HepG2 (cell line): ENCODE results near the gene BMPR1B. TPM values are rescaled to one million over a fixed set of nuclear protein-coding genes. Genes with fewer than 3 reads are reported as not detected.

Source experiments
- ATAC-seq: fragments of 200-7000 bp; cut with Tn5 transposase; 3 replicates; pipeline ENCODE4 v1.9.1; 2020; ENCODE audit warnings: mild to moderate bottlenecking, moderate library complexity
- BruUV-seq: library from RNA; stranded (reverse); fragments of 400-500 nt; replicated peaks from 2 replicates; lab custom pipeline; 2021; lab: Mats Ljungman, UMichigan
- CTCF ChIA-PET: fragments of 300-600 bp; formaldehyde crosslinking; extraction: SDS; loops from one replicate; lab custom pipeline; 2021; ENCODE audit warnings: low total read pairs, inconsistent platforms, low intra/inter-chr PET ratio; lab: Yijun Ruan, JAX
- POLR2A ChIA-PET: fragments of 350-600 bp; sonication (Branson Sonifier 250); formaldehyde crosslinking; loops from one replicate; lab custom pipeline; 2020; ENCODE audit warnings: antibody characterized with exemption, inconsistent platforms; lab: Yijun Ruan, JAX
- DNase-seq: peaks from one replicate; pipeline ENCODE4 v3.0.0-alpha.2; 2015; ENCODE audit warnings: low spot score
- FAIRE-seq: peaks from 3 replicates; lab custom pipeline; 2011; peaks lifted over from hg19 to GRCh38; lab: Jason Lieb, UNC
- H2AFZ ChIP-seq: one replicate; pipeline ENCODE4 v1.6.1; 2011; ENCODE audit warnings: low read length, inconsistent platforms
- H3K27ac ChIP-seq: fragments of 300-600 bp; 3 replicates; pipeline ENCODE4 v1.8.0; 2011; ENCODE audit warnings: mixed run types, mild to moderate bottlenecking, mixed read lengths, low read length, inconsistent platforms; ENCODE audit not compliant: insufficient read depth; ENCODE audit errors: extremely low read length
- H3K27me3 ChIP-seq, 2 experiments: fragments of 200-600 bp in 1 of 2; 2 replicates in 1 of 2; 3 replicates in 1 of 2; pipeline versions ENCODE4 v1.6.0 to v1.8.0; 2011; ENCODE audit warnings: low read length in 2 of 2, mild to moderate bottlenecking in 2 of 2, moderate library complexity in 2 of 2, inconsistent platforms in 1 of 2; ENCODE audit not compliant: insufficient read depth in 2 of 2, control insufficient read depth in 1 of 2
- H3K36me3 ChIP-seq, 2 experiments: fragments of 200-600 bp in 1 of 2; replicated peaks in 1 of 2; 2 replicates in 1 of 2; 3 replicates in 1 of 2; pipeline versions ENCODE4 v1.5.1 to v1.8.0; 2011; ENCODE audit warnings: low read length in 2 of 2, inconsistent platforms in 1 of 2; ENCODE audit not compliant: insufficient read depth in 2 of 2, control insufficient read depth in 1 of 2
- H3K4me1 ChIP-seq: 2 replicates; pipeline ENCODE4 v1.5.1; 2012; ENCODE audit warnings: low read length, inconsistent platforms; ENCODE audit not compliant: insufficient read depth
- H3K4me2 ChIP-seq: 2 replicates; pipeline ENCODE4 v1.6.0; 2011; ENCODE audit warnings: low read depth, low read length, inconsistent platforms
- H3K4me3 ChIP-seq, 3 experiments: fragments of 200-600 bp in 1 of 3; sonication (generic), shearing (Covaris generic) in 1 of 3; replicated peaks in 1 of 3; 2 replicates each; pipeline ENCODE4 v1.5.1; 2011 to 2016; ENCODE audit warnings: low read length in 3 of 3, inconsistent platforms in 2 of 3, low read depth in 2 of 3, mild to moderate bottlenecking in 2 of 3, control low read depth in 1 of 3, mixed read lengths in 1 of 3; ENCODE audit not compliant: insufficient read depth in 1 of 3
- H3K79me2 ChIP-seq: one replicate; pipeline ENCODE4 v1.6.1; 2011; ENCODE audit warnings: low read length, inconsistent platforms; ENCODE audit not compliant: insufficient read depth
- H3K9ac ChIP-seq: 2 replicates; pipeline ENCODE4 v1.6.0; 2011; ENCODE audit warnings: mild to moderate bottlenecking, low read depth, low read length, inconsistent platforms; ENCODE audit not compliant: insufficient read depth
- H3K9me3 ChIP-seq: 2 replicates; pipeline ENCODE4 v1.5.1; 2012; ENCODE audit warnings: mild to moderate bottlenecking, low read length
- H4K20me1 ChIP-seq: 2 replicates; pipeline ENCODE4 v1.6.0; 2011; ENCODE audit warnings: inconsistent platforms, mild to moderate bottlenecking, low read length, moderate library complexity; ENCODE audit not compliant: insufficient read depth
- FIP1L1 ChIP-seq: fragments of 200-400 bp; formaldehyde crosslinking; IDR thresholded peaks from 2 replicates; pipeline ENCODE4 v1.6.1; 2018; ENCODE audit warnings: low read depth, mild to moderate bottlenecking, low read length, moderate library complexity, borderline replicate concordance; ENCODE audit not compliant: insufficient read depth
- HDAC1 ChIP-seq: sonication (generic); formaldehyde crosslinking; IDR thresholded peaks from 2 replicates; pipeline ENCODE4 v1.5.1; 2020; ENCODE audit warnings: mild to moderate bottlenecking, missing genetic modification reagents
- KLF13 ChIP-seq: sonication (generic); formaldehyde crosslinking; IDR thresholded peaks from 2 replicates; pipeline ENCODE4 v1.4.0; 2020; ENCODE audit warnings: mild to moderate bottlenecking, missing genetic modification reagents
- RFX3 ChIP-seq: IDR thresholded peaks from 2 replicates; pipeline ENCODE4 v1.6.1; 2016; ENCODE audit warnings: missing biosample characterization, missing genetic modification reagents
- ZNF329 ChIP-seq: sonication (generic); formaldehyde crosslinking; IDR thresholded peaks from 2 replicates; pipeline ENCODE4 v1.9.0; 2021; ENCODE audit warnings: low read depth, mild to moderate bottlenecking, missing genetic modification reagents
- ZNF879 ChIP-seq: sonication (generic); formaldehyde crosslinking; IDR thresholded peaks from 2 replicates; pipeline ENCODE4 v1.8.1; 2023; ENCODE audit warnings: missing genetic modification reagents
- WGBS: methylation state at CpG from one replicate; pipeline ENCODE4 v1.1.6; 2017; ENCODE audit warnings: low lambda C conversion rate; 5-methylcytosine and 5-hydroxymethylcytosine counted together
- in situ Hi-C: cut with HindIII; loops from 2 replicates; pipeline ENCODE4 v1.10.0; 2017; ENCODE audit warnings: low pct_unique_long_range_greater_than_20kb; ENCODE audit not compliant: extremely low pct_ligation_motif_present
- intact Hi-C: fragments of 100-400 bp; cut with micrococcal nuclease; formaldehyde crosslinking; loops from one replicate; pipeline ENCODE4 v1.10.0; 2022; ENCODE audit not compliant: unreplicated experiment
- polyA plus RNA-seq, 8 experiments: library from polyadenylated mRNA; depleted of rRNA in 3 of 8; stranded (reverse) in 7 of 8; unstranded in 1 of 8; fragments of >200 nt; fragmentation: Illumina TruSeq in 4 of 8; extraction: Trizol in 4 of 8; gene quantifications; 2 replicates each; pipeline versions ENCODE4 v1.2.1 to v1.2.3, GENCODE V29; 2011 to 2016; ENCODE audit warnings: low read depth in 4 of 8, missing spikeins in 1 of 8, mixed read lengths in 1 of 8; ENCODE audit not compliant: insufficient read depth in 1 of 8
- total RNA-seq, 5 experiments: library from RNA; depleted of rRNA; stranded (reverse); fragments of >200 nt; fragmentation: Illumina TruSeq; extraction: Trizol; gene quantifications; 2 replicates each; pipeline ENCODE4 v1.2.3, GENCODE V29; 2016; ENCODE audit warnings: low read depth in 1 of 5
- TF ChIP-seq, protein P1 (sequence below): sonication (generic); formaldehyde crosslinking; IDR thresholded peaks from 2 replicates; pipeline ENCODE4 v1.4.0; 2020; ENCODE audit warnings: missing genetic modification reagents, mild to moderate bottlenecking, borderline replicate concordance
- TF ChIP-seq, protein P2 (sequence below): sonication (generic); formaldehyde crosslinking; IDR thresholded peaks from 2 replicates; pipeline ENCODE4 v1.8.0; 2022; ENCODE audit warnings: mild to moderate bottlenecking, missing genetic modification reagents, moderate library complexity

Gene BMPR1B
- total and polyA plus RNA-seq, 2 of the 13 experiments (the other 11 are each of a cell fraction or from before 2014, with no cell fraction given) = 0.07 TPM; not detected in 1

GRCh38 chr4:95120456-95120855 is 362.7 kb downstream of the BMPR1B start:
- Histone ChIP-seq H3K4me1 (no peaks in the 10 kb centered on the region), H3K9me3 (no peaks in the 10 kb centered on the region), H3K4me3 (no peak overlapping the region), H3K4me2 (no peak overlapping the region), H3K36me3 (no peaks in the 10 kb centered on the region), H2AFZ (no peak overlapping the region), H3K27me3 (no peaks in the 10 kb centered on the region; a peak in 1 of 5 replicates), H4K20me1 (no peaks in the 10 kb centered on the region), H3K27ac (no peak overlapping the region), H3K9ac (no peak overlapping the region), H3K79me2 (no peaks in the 10 kb centered on the region)
- in situ Hi-C loops = loop anchor here (10.0 kb wide), 1 partner anchor 496 kb away; no protein-coding TSS in a partner anchor
- no TSS peak for BruUV-seq
- CTCF ChIA-PET = no interaction called here
- intact Hi-C loops = no loop called here
- no peak for ATAC-seq
- POLR2A ChIA-PET = no interaction called here
- TF ChIP-seq, protein P1, sequence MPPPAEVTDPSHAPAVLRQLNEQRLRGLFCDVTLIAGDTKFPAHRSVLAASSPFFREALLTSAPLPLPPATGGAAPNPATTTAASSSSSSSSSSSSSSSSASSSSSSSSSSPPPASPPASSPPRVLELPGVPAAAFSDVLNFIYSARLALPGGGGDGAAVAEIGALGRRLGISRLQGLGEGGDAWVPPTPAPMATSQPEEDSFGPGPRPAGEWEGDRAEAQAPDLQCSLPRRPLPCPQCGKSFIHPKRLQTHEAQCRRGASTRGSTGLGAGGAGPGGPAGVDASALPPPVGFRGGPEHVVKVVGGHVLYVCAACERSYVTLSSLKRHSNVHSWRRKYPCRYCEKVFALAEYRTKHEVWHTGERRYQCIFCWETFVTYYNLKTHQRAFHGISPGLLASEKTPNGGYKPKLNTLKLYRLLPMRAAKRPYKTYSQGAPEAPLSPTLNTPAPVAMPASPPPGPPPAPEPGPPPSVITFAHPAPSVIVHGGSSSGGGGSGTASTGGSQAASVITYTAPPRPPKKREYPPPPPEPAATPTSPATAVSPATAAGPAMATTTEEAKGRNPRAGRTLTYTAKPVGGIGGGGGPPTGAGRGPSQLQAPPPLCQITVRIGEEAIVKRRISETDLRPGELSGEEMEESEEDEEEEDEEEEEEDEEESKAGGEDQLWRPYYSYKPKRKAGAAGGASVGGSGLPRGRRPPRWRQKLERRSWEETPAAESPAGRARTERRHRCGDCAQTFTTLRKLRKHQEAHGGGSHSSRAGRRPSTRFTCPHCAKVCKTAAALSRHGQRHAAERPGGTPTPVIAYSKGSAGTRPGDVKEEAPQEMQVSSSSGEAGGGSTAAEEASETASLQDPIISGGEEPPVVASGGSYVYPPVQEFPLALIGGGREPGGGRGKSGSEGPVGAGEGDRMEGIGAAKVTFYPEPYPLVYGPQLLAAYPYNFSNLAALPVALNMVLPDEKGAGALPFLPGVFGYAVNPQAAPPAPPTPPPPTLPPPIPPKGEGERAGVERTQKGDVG (CRISPR knock-in tag) = no peak
- TF ChIP-seq RFX3 (no peak), HDAC1 (CRISPR knock-in tag) (no peak), ZNF879 (CRISPR knock-in tag) (no peak), KLF13 (CRISPR knock-in tag) (no peak), FIP1L1 (no peak), ZNF329 (CRISPR knock-in tag) (no peak)
- TF ChIP-seq, protein P2, sequence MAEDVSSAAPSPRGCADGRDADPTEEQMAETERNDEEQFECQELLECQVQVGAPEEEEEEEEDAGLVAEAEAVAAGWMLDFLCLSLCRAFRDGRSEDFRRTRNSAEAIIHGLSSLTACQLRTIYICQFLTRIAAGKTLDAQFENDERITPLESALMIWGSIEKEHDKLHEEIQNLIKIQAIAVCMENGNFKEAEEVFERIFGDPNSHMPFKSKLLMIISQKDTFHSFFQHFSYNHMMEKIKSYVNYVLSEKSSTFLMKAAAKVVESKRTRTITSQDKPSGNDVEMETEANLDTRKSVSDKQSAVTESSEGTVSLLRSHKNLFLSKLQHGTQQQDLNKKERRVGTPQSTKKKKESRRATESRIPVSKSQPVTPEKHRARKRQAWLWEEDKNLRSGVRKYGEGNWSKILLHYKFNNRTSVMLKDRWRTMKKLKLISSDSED (CRISPR knock-in tag) = no peak
- 46% methylated on average over 2 of the region's 2 CpGs for WGBS
- FAIRE-seq = no peak
- DNase-seq = no peak
